Measurements from ENCODE around the gene ZNF681. TPM values are rescaled to one million over a fixed set of nuclear protein-coding genes. Genes with fewer than 3 reads are reported as not detected.
A peak's percentile ranks its signal among the peaks of the same experiment; 100 is the strongest.
"Not testable (repeated sequence)": the region's sequence is repeated elsewhere in the genome, so short reads cannot be mapped to it uniquely, and the experiment has no call there.

Gene ZNF681
- total RNA-seq, 3 donors from 2014 or later = 2.1 to 5.4 (median 3.3) TPM

GRCh38 chr19:23724161-23724560, 34.5 kb downstream of the ZNF681 start:
- H3K4me3 ChIP-seq; ATAC-seq; H3K4me1 ChIP-seq (ENCODE audit: low read depth); H3K9me3 ChIP-seq; intact Hi-C loops (cut with DNase I, micrococcal nuclease); H3K36me3 ChIP-seq (ENCODE audit: low read depth): not testable (repeated sequence)
- peak in 1 of 3 donors; percentile 5 for DNase-seq

GRCh38 chr19:23718802-23719201, 39.9 kb downstream of the ZNF681 start:
- DNase-seq = no peak
- Histone ChIP-seq H3K36me3 (ENCODE audit: low read depth) (no peaks in the 10 kb centered on the region), H3K4me1 (ENCODE audit: low read depth) (no peaks in the 10 kb centered on the region), H3K9me3 (no peaks in the 10 kb centered on the region), H3K4me3 (no peak overlapping the region)
- no peak for ATAC-seq
- intact Hi-C loops (cut with DNase I, micrococcal nuclease) = no loop called here
- no peak for TF ChIP-seq CTCF (IDR thresholded peaks at IDR 0.05)

- no peak for TF ChIP-seq CTCF (IDR thresholded peaks at IDR 0.05)
- Histone ChIP-seq H3K4me1 (ENCODE audit: low read depth) (no peaks in the 10 kb centered on the region), H3K36me3 (ENCODE audit: low read depth) (no peaks in the 10 kb centered on the region), H3K4me3 (no peak overlapping the region), H3K9me3 (no peaks in the 10 kb centered on the region)
- no peak for DNase-seq
- no peak for ATAC-seq
- intact Hi-C loops (cut with DNase I, micrococcal nuclease) = no loop called here
Measured at GRCh38 chr19:23716792-23717191, 41.9 kb downstream of the ZNF681 start.

DNA sequence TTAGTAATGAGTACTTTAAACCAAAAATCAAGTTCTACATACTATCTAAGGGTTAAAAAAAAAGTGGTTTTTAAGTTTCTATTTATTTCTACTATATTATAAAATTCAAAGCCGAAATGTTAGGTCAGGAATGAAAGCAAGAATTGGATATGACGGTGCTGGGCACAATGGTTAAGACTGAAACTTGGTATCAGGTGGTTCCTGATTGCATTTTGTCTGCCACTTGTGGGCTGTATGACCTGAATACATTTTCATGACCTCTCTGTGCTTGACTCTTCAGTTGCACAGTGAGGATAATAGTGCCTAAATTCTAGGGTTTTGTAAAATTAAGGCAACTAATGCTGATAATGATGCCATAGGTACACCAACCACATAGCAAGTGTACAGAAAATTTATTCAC, 49.3 kb downstream of the ZNF681 start:
- H3K4me1 ChIP-seq (ENCODE audit: low read depth) = no peaks in the 10 kb centered on the region
- intact Hi-C loops (cut with DNase I, micrococcal nuclease) = no loop called here
- ATAC-seq (no peak), DNase-seq (no peak)
- H3K36me3 ChIP-seq (ENCODE audit: low read depth) = no peaks in the 10 kb centered on the region
- H3K9me3 ChIP-seq = no peaks in the 10 kb centered on the region
- no peak for TF ChIP-seq CTCF (IDR thresholded peaks at IDR 0.05)
- H3K4me3 ChIP-seq = no peak overlapping the region

DNA sequence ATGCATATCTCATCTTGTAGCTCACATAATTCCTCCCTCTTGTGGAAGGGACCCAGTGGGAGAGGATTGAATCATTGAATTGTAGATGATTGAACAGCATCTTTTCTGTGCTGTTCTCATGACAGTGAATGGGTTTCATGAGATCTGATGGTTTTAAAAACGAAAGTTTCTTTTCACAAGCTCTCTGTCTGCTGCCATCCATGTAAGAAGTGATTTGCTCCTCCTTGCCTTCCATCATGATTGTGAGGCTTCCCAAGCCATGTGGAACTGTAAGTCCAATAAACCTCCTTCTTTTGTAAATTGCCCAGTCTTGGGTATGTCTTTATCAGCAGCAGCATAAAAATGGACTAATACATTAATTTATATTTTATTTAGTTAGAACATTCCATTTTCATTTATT, 52.0 kb downstream of the ZNF681 start:
- no peak for TF ChIP-seq CTCF (IDR thresholded peaks at IDR 0.05)
- no peak overlapping the region for H3K4me3 ChIP-seq
- DNase-seq = no peak
- no peaks in the 10 kb centered on the region for H3K4me1 ChIP-seq (ENCODE audit: low read depth)
- intact Hi-C loops (cut with DNase I, micrococcal nuclease) = no loop called here
- no peaks in the 10 kb centered on the region for H3K9me3 ChIP-seq
- H3K36me3 ChIP-seq (ENCODE audit: low read depth) = no peaks in the 10 kb centered on the region
- ATAC-seq = no peak

DNA sequence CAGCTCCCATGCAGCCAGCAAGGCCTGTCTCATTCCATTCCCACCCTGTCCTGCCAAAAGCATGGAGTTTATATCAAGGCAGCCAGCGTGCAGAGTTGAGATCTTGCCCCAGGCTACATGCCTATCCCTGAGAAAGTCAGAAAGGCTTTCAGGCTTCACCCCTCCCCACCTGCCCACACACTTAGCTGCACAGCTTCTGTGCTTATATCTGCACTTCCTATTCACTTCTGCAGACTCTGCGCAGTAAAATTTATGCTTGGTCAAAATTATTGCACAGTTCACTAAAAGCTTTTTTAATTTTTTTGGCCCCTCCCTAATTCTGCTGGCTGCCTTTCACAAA, 59.2 kb downstream of the ZNF681 start:
- no peak for TF ChIP-seq CTCF (IDR thresholded peaks at IDR 0.05)
- Histone ChIP-seq H3K4me1 (ENCODE audit: low read depth) (peaks cover 5% of the 10 kb centered on the region), H3K4me3 (no peak overlapping the region), H3K36me3 (ENCODE audit: low read depth) (no peaks in the 10 kb centered on the region), H3K9me3 (no peaks in the 10 kb centered on the region)
- intact Hi-C loops (cut with DNase I, micrococcal nuclease) = no loop called here
- DNase-seq (peak in 1 of 3 donors; percentile 4), ATAC-seq (peak; percentile 17)
